Caki2 (cell line): ENCODE results near the gene CFP. TPM values are rescaled to one million over a fixed set of nuclear protein-coding genes. Genes with fewer than 3 reads are reported as not detected.
"Not testable (repeated sequence)": the region's sequence is repeated elsewhere in the genome, so short reads cannot be mapped to it uniquely, and the experiment has no call there.

Experiments
- DNase-seq: peaks from one replicate; pipeline ENCODE4 v3.0.0-alpha.2; 2015; ENCODE audit warnings: low read depth
- in situ Hi-C: cut with HindIII; loops from 2 replicates; pipeline ENCODE4 v1.10.0; 2016; ENCODE audit warnings: low sequenced_read_pairs, low pct_unique_long_range_greater_than_20kb, mixed read lengths
- total RNA-seq: library from RNA; depleted of rRNA; stranded (reverse); fragments of >200 nt; shearing (Covaris generic); gene quantifications from 2 replicates; pipeline ENCODE4 v1.2.3, GENCODE V29; 2014; ENCODE audit warnings: low replicate concordance

The CFP gene
- total RNA-seq, 1 experiment from 2014 or later: not detected

- DNase-seq: no peak
- in situ Hi-C loops: no loop called here
These were observed 17.8 kb downstream of the CFP start for GRCh38 chrX:47611926-47612325.

- DNase-seq: no peak
- in situ Hi-C loops: no loop called here
These were observed 18.2 kb downstream of the CFP start for GRCh38 chrX:47611489-47611888.

- in situ Hi-C loops: no loop called here
- no peak for DNase-seq
These were observed 19.2 kb downstream of the CFP start for GRCh38 chrX:47610511-47610910.

- DNase-seq: no peak
- in situ Hi-C loops: no loop called here
These were observed 21.5 kb downstream of the CFP start for GRCh38 chrX:47608130-47608810.

GRCh38 chrX:47607091-47607490 is 22.6 kb downstream of the CFP start:
- in situ Hi-C loops: no loop called here
- DNase-seq: no peak

GRCh38 chrX:47605024-47605423 is 24.7 kb downstream of the CFP start:
- DNase-seq: no peak
- in situ Hi-C loops: no loop called here

- DNase-seq, in situ Hi-C loops: not testable (repeated sequence)
These were observed 26.6 kb downstream of the CFP start for GRCh38 chrX:47603125-47603524.

GRCh38 chrX:47597222-47597621 is 32.5 kb downstream of the CFP start:
- no peak for DNase-seq
- in situ Hi-C loops: no loop called here

GRCh38 chrX:47596256-47596655 is 33.5 kb downstream of the CFP start:
- DNase-seq: no peak
- in situ Hi-C loops: no loop called here

GRCh38 chrX:47595716-47596251 is 33.9 kb downstream of the CFP start:
- in situ Hi-C loops: no loop called here
- no peak for DNase-seq

GRCh38 chrX:47593522-47593921 is 36.2 kb downstream of the CFP start:
- DNase-seq: no peak
- in situ Hi-C loops: no loop called here

- no peak for DNase-seq
- in situ Hi-C loops: no loop called here
These were observed 38.7 kb downstream of the CFP start for GRCh38 chrX:47590984-47591383.

- in situ Hi-C loops: no loop called here
- no peak for DNase-seq
These were observed 41.6 kb downstream of the CFP start for GRCh38 chrX:47587906-47588735.

- in situ Hi-C loops: no loop called here
- peak; percentile 6 for DNase-seq
These were observed 42.4 kb downstream of the CFP start for GRCh38 chrX:47587091-47587891.

GRCh38 chrX:47586043-47586787 is 43.5 kb downstream of the CFP start:
- no peak for DNase-seq
- in situ Hi-C loops: no loop called here

- in situ Hi-C loops: no loop called here
- no peak for DNase-seq
These were observed 44.5 kb downstream of the CFP start for GRCh38 chrX:47585273-47585672.

GRCh38 chrX:47584714-47585113 is 45.0 kb downstream of the CFP start:
- in situ Hi-C loops: no loop called here
- no peak for DNase-seq

- DNase-seq: no peak
- in situ Hi-C loops: no loop called here
These were observed 46.4 kb downstream of the CFP start for GRCh38 chrX:47583240-47583861.
